ENCODE data around the gene PMF1.

Gene PMF1

GRCh38 chr1:156286061-156286460 lies 73.3 kb downstream of the PMF1 start:
- TF ChIP-seq CEBPB (IDR thresholded peaks at IDR 0.05) (no peak), USF1 (IDR thresholded peaks at IDR 0.05) (no peak), CREB1 (IDR thresholded peaks at IDR 0.05; ENCODE audit: low read depth) (no peak), MAX (IDR thresholded peaks at IDR 0.05) (no peak), REST (IDR thresholded peaks at IDR 0.05; ENCODE audit: low read depth) (no peak), RAD21 (IDR thresholded peaks at IDR 0.05; ENCODE audit: low read depth) (no peak), EGR1 (IDR thresholded peaks at IDR 0.05) (no peak), TCF12 (IDR thresholded peaks at IDR 0.05; ENCODE audit: low read depth) (no peak), TEAD4 (IDR thresholded peaks at IDR 0.05) (no peak), EP300 (IDR thresholded peaks at IDR 0.05; ENCODE audit: borderline replicate concordance) (no peak), TAF1 (IDR thresholded peaks at IDR 0.05; ENCODE audit: low read depth) (no peak), NFIC (IDR thresholded peaks at IDR 0.05) (no peak), YY1 (IDR thresholded peaks at IDR 0.05; ENCODE audit: low read depth) (no peak), ZBTB7A (IDR thresholded peaks at IDR 0.05; ENCODE audit: low read depth) (no peak), FOXM1 (IDR thresholded peaks at IDR 0.05; ENCODE audit: borderline replicate concordance, low read depth) (no peak)
